ENCODE measurements around the gene NDOR1. TPM values are rescaled to one million over a fixed set of nuclear protein-coding genes. Genes with fewer than 3 reads are reported as not detected.

The NDOR1 gene
- total and polyA plus RNA-seq, 2 of the 8 experiments (the other 6 are each of a cell fraction or from before 2014, with no cell fraction given): 25.7 to 32.3 TPM

GRCh38 chr9:137192859-137193258 is 12.6 kb upstream of the NDOR1 start:
- ChIA-PET POLR2A (ENCODE audit: partially characterized antibody) (interaction anchor here (0.6 to 11.0 kb wide), 7 partner anchors 9 to 67 kb away, joined by 3 to 107 read pairs (median 3); partner anchors contain the start of genes NDOR1, RNF224, TMEM203 and TUBB4B), CTCF (ENCODE audit: partially characterized antibody) (interaction anchor here (1.1 to 14.0 kb wide), 5 partner anchors 15 to 62 kb away, joined by 3 to 204 read pairs (median 4); partner anchors contain the start of genes CYSRT1, LRRC26, RNF208 and RNF224)
- H3K36me3 ChIP-seq (ENCODE audit: control insufficient read depth in 2 of 4, insufficient read depth in 4 of 4, low read length in 3 of 4): peaks cover 0 to 4% (median 1%) of the 10 kb centered on the region in 4 experiments; a peak in 2 of 8 replicates
- H2AFZ ChIP-seq (ENCODE audit: low read length): no peak overlapping the region
- no peaks in the 10 kb centered on the region for H3K27me3 ChIP-seq (replicated peaks in 1 of 4; ENCODE audit: control insufficient read depth in 3 of 4, extremely low read depth in 1 of 4, insufficient read depth in 3 of 4, low read length in 3 of 4)
- H3K14ac ChIP-seq (ENCODE audit: insufficient read length): no peak overlapping the region
- H4K91ac ChIP-seq (replicated peaks; ENCODE audit: insufficient read length, low read length): no peak overlapping the region
- peaks cover 15 to 30% of the 10 kb centered on the region in 2 experiments for H4K20me1 ChIP-seq (replicated peaks in 1 of 2; ENCODE audit: control insufficient read depth in 1 of 2, insufficient read depth in 2 of 2, low read length in 2 of 2)
- H4K5ac ChIP-seq (ENCODE audit: insufficient read length, low read depth, low read length): no peak overlapping the region
- H3K4ac ChIP-seq (replicated peaks; ENCODE audit: insufficient read length, low read depth, low read length): no peak overlapping the region
- H3K4me3 ChIP-seq (ENCODE audit: extremely low read depth in 1 of 4, insufficient read depth in 2 of 4, low read depth in 3 of 4, low read length in 4 of 4): no peak overlapping the region
- no peak overlapping the region for H2BK15ac ChIP-seq (ENCODE audit: low read length)
- H4K8ac ChIP-seq (ENCODE audit: extremely low read depth, insufficient read depth, low read length): peak overlapping the region; percentile 46; the same call in 1 of the 2 replicates
- H3K9me3 ChIP-seq (ENCODE audit: insufficient read depth in 2 of 2, low read depth in 1 of 2, low read length in 1 of 2): no peaks in the 10 kb centered on the region
- H3K4me2 ChIP-seq (ENCODE audit: insufficient read depth in 1 of 2, low read depth in 2 of 2, low read length in 2 of 2): no peak overlapping the region
- H3K4me1 ChIP-seq (replicated peaks in 1 of 4; ENCODE audit: control insufficient read depth in 3 of 4, insufficient read depth in 4 of 4, low read length in 3 of 4): peaks cover 0 to 25% (median 8%) of the 10 kb centered on the region in 4 experiments; a peak in 6 of 7 replicates
- H2BK120ac ChIP-seq (replicated peaks; ENCODE audit: low read depth, low read length): no peak overlapping the region
- H3K18ac ChIP-seq (ENCODE audit: extremely low read depth, low read length): no peak overlapping the region
- FAIRE-seq: no peak
- WGBS, 2 experiments (ENCODE audit: extremely low coverage in 1 of 2, insufficient coverage in 1 of 2, insufficient read length in 1 of 2, insufficient replicate concordance in 2 of 2, low coverage in 1 of 2, low lambda C conversion rate in 2 of 2, missing lambda C conversion rate in 1 of 2): 79% methylated on average over 2 of the region's 2 CpGs; no CpG with 5 or more reads in 1 of the 2 experiments
- peaks cover 12% of the 10 kb centered on the region for H3K79me1 ChIP-seq (ENCODE audit: low read depth, low read length)
- H2BK5ac ChIP-seq (ENCODE audit: low read depth, low read length): no peak overlapping the region
- H2BK12ac ChIP-seq (ENCODE audit: low read depth, low read length): no peak overlapping the region
- no peak for DNase-seq (ENCODE audit: low read depth in 1 of 2, low spot score in 2 of 2)
- H3K79me2 ChIP-seq (ENCODE audit: control insufficient read depth in 1 of 2, insufficient read depth in 2 of 2, low read length in 2 of 2): peaks cover 0 to 23% of the 10 kb centered on the region in 2 experiments; a peak in 1 of 4 replicates
- no peak overlapping the region for H2BK20ac ChIP-seq (ENCODE audit: low read length)
- no peak overlapping the region for H3K27ac ChIP-seq (ENCODE audit: low read depth, low read length)
- H3K9ac ChIP-seq (replicated peaks in 1 of 4; ENCODE audit: extremely low read depth in 1 of 4, low read depth in 3 of 4, low read length in 3 of 4): no peak overlapping the region
- H3K56ac ChIP-seq (replicated peaks; ENCODE audit: insufficient read length, low read depth, low read length): no peak overlapping the region
- H3K23ac ChIP-seq (ENCODE audit: insufficient read length): no peak overlapping the region
- peaks cover 3% of the 10 kb centered on the region; the same call in 1 of the 2 replicates for H3K23me2 ChIP-seq (ENCODE audit: low read depth, low read length)
- H2AK5ac ChIP-seq (ENCODE audit: low read depth, low read length): no peak overlapping the region

Measured in H1 (cell line).